GM12891 (cell line): ENCODE data around the gene ZNF280A.

ENCODE experiments used
- PAX5 ChIP-seq: IDR thresholded peaks from 2 replicates; pipeline ENCODE4 v1.6.1; 2011; ENCODE audit warnings: low read length, moderate library complexity, mild to moderate bottlenecking; ENCODE audit not compliant: insufficient read depth, severe bottlenecking
- POLR2A ChIP-seq: IDR thresholded peaks from 2 replicates; pipeline ENCODE4 v1.6.1; 2011; ENCODE audit warnings: low read depth, low read length, control low read depth
- POLR2AphosphoS5 ChIP-seq: IDR thresholded peaks from 2 replicates; pipeline ENCODE4 v1.6.1; 2011; ENCODE audit warnings: low read depth, low read length, control low read depth
- POU2F2 ChIP-seq: IDR thresholded peaks from 2 replicates; pipeline ENCODE4 v1.6.1; 2011; ENCODE audit warnings: low read depth, mild to moderate bottlenecking, control low read depth, low read length, moderate library complexity
- SPI1 ChIP-seq: IDR thresholded peaks from 2 replicates; pipeline ENCODE4 v1.6.1; 2011; ENCODE audit warnings: low read depth, low read length, control low read depth
- TAF1 ChIP-seq: IDR thresholded peaks from 2 replicates; pipeline ENCODE4 v1.6.1; 2011; ENCODE audit warnings: low read depth, low read length, control low read depth

- no peak for TF ChIP-seq TAF1
- no peak for TF ChIP-seq POLR2A
- no peak for TF ChIP-seq SPI1
- no peak for TF ChIP-seq POLR2AphosphoS5
- TF ChIP-seq PAX5: no peak
- no peak for TF ChIP-seq POU2F2
These were observed 26.4 kb upstream of the ZNF280A start for GRCh38 chr22:22546490-22546889.
